MCF 10A (cell line): Measurements from ENCODE around the gene WDR82. TPM values are rescaled to one million over a fixed set of nuclear protein-coding genes. Genes with fewer than 3 reads are reported as not detected.
"Not testable (repeated sequence)": the region's sequence is repeated elsewhere in the genome, so short reads cannot be mapped to it uniquely, and the experiment has no call there.

Source experiments
- BruUV-seq: library from RNA; stranded (reverse); fragments of 400-500 nt; replicated peaks from 2 replicates; lab custom pipeline; 2021; lab: Mats Ljungman, UMichigan
- CTCF ChIA-PET: fragments of 300-600 bp; sonication (Branson Sonifier 250); formaldehyde crosslinking; extraction: SDS; loops from one replicate; lab custom pipeline; 2021; ENCODE audit warnings: antibody characterized with exemption, inconsistent platforms; lab: Yijun Ruan, JAX
- POLR2A ChIA-PET: fragments of 300-600, 350-650 bp; sonication (Branson Sonifier 250); formaldehyde crosslinking; extraction: SDS; loops from one replicate; lab custom pipeline; 2020; ENCODE audit warnings: antibody characterized with exemption, inconsistent platforms; lab: Yijun Ruan, JAX
- DNase-seq: peaks from one replicate; pipeline ENCODE4 v3.0.0-alpha.2; 2018; ENCODE audit not compliant: unreplicated experiment
- H3K27ac Mint-ChIP-seq: one replicate; pipeline ENCODE4 v1.8.0; 2022; ENCODE audit warnings: mild to moderate bottlenecking, low read depth, mixed read lengths; ENCODE audit not compliant: unreplicated experiment
- H3K27me3 Mint-ChIP-seq: one replicate; pipeline ENCODE4 v1.8.0; 2022; ENCODE audit warnings: mixed read lengths; ENCODE audit not compliant: insufficient read depth, unreplicated experiment
- H3K36me3 Mint-ChIP-seq: one replicate; pipeline ENCODE4 v1.8.0; 2022; ENCODE audit warnings: mild to moderate bottlenecking, moderate library complexity, mixed read lengths; ENCODE audit not compliant: insufficient read depth, unreplicated experiment
- H3K4me1 Mint-ChIP-seq: one replicate; pipeline ENCODE4 v1.8.0; 2022; ENCODE audit warnings: mixed read lengths; ENCODE audit not compliant: insufficient read depth, unreplicated experiment
- H3K4me3 Mint-ChIP-seq: one replicate; pipeline ENCODE4 v1.8.0; 2022; ENCODE audit warnings: mild to moderate bottlenecking, moderate library complexity, mixed read lengths; ENCODE audit not compliant: unreplicated experiment
- H3K9me3 Mint-ChIP-seq: one replicate; pipeline ENCODE4 v1.8.0; 2022; ENCODE audit warnings: mixed read lengths; ENCODE audit not compliant: unreplicated experiment
- intact Hi-C: fragments of 100-400 bp; cut with micrococcal nuclease; formaldehyde crosslinking; loops from 2 replicates; pipeline ENCODE4 v1.14.1; 2022
- total RNA-seq: library from RNA; stranded (reverse); gene quantifications from 2 replicates; pipeline ENCODE4 v1.2.3, GENCODE V29; 2022
- TF ChIP-seq, protein P1 (sequence below): fragments of 200-600 bp; IDR thresholded peaks from one replicate; pipeline ENCODE4 v1.8.0; 2022; ENCODE audit warnings: antibody characterized with exemption, mild to moderate bottlenecking; ENCODE audit not compliant: unreplicated experiment

The WDR82 gene
- total RNA-seq, 1 experiment from 2014 or later: 62.5 TPM

DNA sequence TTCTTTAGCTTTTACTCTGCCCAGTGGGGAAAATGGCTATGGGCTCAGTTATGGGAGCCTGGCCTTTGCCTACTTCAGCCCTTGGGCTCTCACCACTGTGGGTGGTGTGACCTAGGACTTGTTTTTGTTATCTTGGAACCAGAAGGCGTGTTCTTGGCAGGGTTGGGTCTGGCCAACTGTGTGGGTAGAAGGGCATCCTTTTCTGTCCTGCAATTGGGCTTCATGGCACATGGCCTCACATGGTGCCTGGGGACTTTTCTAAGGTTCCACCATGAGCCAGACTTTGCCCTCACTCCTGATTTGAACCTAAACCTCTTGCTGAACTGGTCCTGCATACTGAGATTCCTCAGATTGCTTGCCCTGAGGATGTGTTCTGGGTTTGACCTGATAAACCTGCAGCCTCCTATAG is 10.9 kb upstream of the WDR82 start:
- peaks cover 9% of the 10 kb centered on the region for H3K36me3 Mint-ChIP-seq
- TF ChIP-seq, protein P1, sequence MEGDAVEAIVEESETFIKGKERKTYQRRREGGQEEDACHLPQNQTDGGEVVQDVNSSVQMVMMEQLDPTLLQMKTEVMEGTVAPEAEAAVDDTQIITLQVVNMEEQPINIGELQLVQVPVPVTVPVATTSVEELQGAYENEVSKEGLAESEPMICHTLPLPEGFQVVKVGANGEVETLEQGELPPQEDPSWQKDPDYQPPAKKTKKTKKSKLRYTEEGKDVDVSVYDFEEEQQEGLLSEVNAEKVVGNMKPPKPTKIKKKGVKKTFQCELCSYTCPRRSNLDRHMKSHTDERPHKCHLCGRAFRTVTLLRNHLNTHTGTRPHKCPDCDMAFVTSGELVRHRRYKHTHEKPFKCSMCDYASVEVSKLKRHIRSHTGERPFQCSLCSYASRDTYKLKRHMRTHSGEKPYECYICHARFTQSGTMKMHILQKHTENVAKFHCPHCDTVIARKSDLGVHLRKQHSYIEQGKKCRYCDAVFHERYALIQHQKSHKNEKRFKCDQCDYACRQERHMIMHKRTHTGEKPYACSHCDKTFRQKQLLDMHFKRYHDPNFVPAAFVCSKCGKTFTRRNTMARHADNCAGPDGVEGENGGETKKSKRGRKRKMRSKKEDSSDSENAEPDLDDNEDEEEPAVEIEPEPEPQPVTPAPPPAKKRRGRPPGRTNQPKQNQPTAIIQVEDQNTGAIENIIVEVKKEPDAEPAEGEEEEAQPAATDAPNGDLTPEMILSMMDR: no peak
- intact Hi-C loops: no loop called here
- H3K4me3 Mint-ChIP-seq: no peak overlapping the region
- no peaks in the 10 kb centered on the region for H3K27me3 Mint-ChIP-seq
- H3K4me1 Mint-ChIP-seq: peaks cover 5% of the 10 kb centered on the region
- no peak for DNase-seq
- BruUV-seq: no TSS peak
- POLR2A ChIA-PET: interaction anchor here (0.6 to 4.1 kb wide), 7 partner anchors 8 to 159 kb away, joined by 3 to 94 read pairs (median 6); partner anchors contain the start of genes TWF2 and WDR82
- CTCF ChIA-PET: interaction anchor here (0.5 to 2.6 kb wide), 8 partner anchors 8 to 123 kb away, joined by 3 to 14 read pairs (median 4); no protein-coding TSS in a partner anchor
- no peaks in the 10 kb centered on the region for H3K9me3 Mint-ChIP-seq
- H3K27ac Mint-ChIP-seq: no peak overlapping the region

DNA sequence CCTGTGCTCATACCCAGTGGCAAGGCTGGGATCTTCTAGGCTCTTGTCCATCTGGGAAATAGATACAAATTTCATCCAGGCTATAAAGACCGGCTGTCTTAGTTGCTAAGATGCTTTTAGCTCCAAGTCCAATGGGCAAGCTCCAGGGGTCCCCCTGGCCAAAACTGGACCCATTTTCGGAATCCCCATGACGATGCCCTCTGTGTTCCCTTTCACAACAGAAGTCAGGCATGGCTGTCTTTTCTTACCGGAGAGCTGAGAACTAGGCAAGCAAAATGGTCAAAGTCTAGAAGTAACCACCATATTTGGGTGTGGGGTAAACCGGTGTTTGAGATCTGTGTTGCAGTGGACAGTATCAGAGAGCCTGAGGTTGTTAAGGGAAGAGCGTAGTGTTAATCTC is 10.2 kb upstream of the WDR82 start:
- peak overlapping the region; percentile 72 for H3K4me3 Mint-ChIP-seq
- H3K36me3 Mint-ChIP-seq: peaks cover 10% of the 10 kb centered on the region
- intact Hi-C loops: loop anchor here (1.0 kb wide), 1 partner anchor 9 kb away; no protein-coding TSS in a partner anchor
- BruUV-seq: no TSS peak
- H3K27ac Mint-ChIP-seq: peak overlapping the region; percentile 99
- TF ChIP-seq, protein P1: no peak
- H3K9me3 Mint-ChIP-seq: no peaks in the 10 kb centered on the region
- H3K27me3 Mint-ChIP-seq: no peaks in the 10 kb centered on the region
- DNase-seq: no peak
- H3K4me1 Mint-ChIP-seq: peaks cover 5% of the 10 kb centered on the region
- ChIA-PET CTCF (interaction anchor here (0.5 to 2.6 kb wide), 9 partner anchors 9 to 96 kb away, joined by 3 to 14 read pairs (median 4); no protein-coding TSS in a partner anchor), POLR2A (interaction anchor here (0.6 to 4.1 kb wide), 16 partner anchors 9 to 306 kb away, joined by 3 to 94 read pairs (median 6); partner anchors contain the start of genes ACY1, DUSP7, PPM1M and TWF2)

DNA sequence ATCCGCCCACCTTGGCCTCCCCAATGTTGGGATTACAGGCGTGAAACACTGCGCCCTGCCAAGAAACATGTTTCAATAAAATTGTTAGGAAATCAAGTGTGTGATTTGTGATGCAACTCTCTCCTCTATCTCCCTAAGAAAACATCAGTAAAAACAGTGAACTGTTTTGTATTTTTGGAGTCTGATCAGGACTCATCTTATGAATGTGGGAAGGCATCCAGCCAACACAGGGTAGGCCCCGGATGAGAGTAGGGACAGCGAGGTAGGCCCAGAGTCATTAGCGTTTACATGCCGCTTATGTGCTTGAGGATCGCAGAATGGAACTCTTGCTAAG is 8.3 kb upstream of the WDR82 start:
- no peaks in the 10 kb centered on the region for H3K9me3 Mint-ChIP-seq
- intact Hi-C loops: no loop called here
- CTCF ChIA-PET: interaction anchor here (0.6 to 2.6 kb wide), 4 partner anchors 52 to 62 kb away, joined by 3 to 14 read pairs (median 4); no protein-coding TSS in a partner anchor
- BruUV-seq: no TSS peak
- POLR2A ChIA-PET: interaction anchor here (1.6 to 4.1 kb wide), 11 partner anchors 9 to 344 kb away, joined by 3 to 94 read pairs (median 8); partner anchors contain the start of genes ACY1, PARP3, POC1A and TWF2
- H3K27me3 Mint-ChIP-seq: no peaks in the 10 kb centered on the region
- peak; percentile 77 for DNase-seq
- peak overlapping the region; percentile 72 for H3K4me3 Mint-ChIP-seq
- peak overlapping the region; percentile 99 for H3K27ac Mint-ChIP-seq
- H3K36me3 Mint-ChIP-seq: peaks cover 10% of the 10 kb centered on the region
- TF ChIP-seq, protein P1: no peak
- peaks cover 5% of the 10 kb centered on the region for H3K4me1 Mint-ChIP-seq

DNA sequence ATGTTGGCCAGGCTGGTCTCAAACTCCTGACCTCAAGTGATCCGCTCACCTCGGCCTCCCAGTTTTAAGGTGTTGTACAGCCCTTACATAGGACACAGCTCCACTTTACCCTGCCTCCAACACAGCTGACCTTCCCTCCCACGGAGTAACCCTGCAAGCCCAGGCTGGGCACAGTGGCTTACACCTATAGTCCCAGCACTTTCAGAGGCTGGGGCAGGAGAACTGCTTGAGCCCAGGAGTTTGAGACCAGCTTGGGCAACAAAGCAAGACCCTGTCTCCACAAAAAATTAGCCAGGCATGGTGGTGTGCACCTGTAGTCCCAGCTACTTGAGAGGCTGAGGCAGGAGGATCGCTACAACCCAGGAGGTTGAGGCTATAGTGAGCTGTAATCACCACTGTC is 5.6 kb upstream of the WDR82 start:
- H3K27ac Mint-ChIP-seq: peak overlapping the region; percentile 27
- H3K9me3 Mint-ChIP-seq, H3K4me3 Mint-ChIP-seq, intact Hi-C loops, DNase-seq, H3K27me3 Mint-ChIP-seq, BruUV-seq: not testable (repeated sequence)
- peaks cover 18% of the 10 kb centered on the region for H3K4me1 Mint-ChIP-seq
- H3K36me3 Mint-ChIP-seq: peaks cover 16% of the 10 kb centered on the region
- ChIA-PET POLR2A (interaction anchor here (0.7 to 1.1 kb wide), 4 partner anchors 16 to 1215 kb away, joined by 3 read pairs; no protein-coding TSS in a partner anchor), CTCF (interaction anchor here (0.6 to 1.8 kb wide), 6 partner anchors 10 to 140 kb away, joined by 3 to 8 read pairs (median 4); no protein-coding TSS in a partner anchor)
